SH-SY5Y (cell line): ENCODE data around the gene STX3.

Experiments used
- GATA2 ChIP-seq: IDR thresholded peaks from 2 replicates; pipeline ENCODE4 v1.6.1; 2011; ENCODE audit warnings: mild to moderate bottlenecking, low read depth, low read length
- GATA3 ChIP-seq: IDR thresholded peaks from 2 replicates; pipeline ENCODE4 v1.6.1; 2011; ENCODE audit warnings: low read depth, mild to moderate bottlenecking, low read length, moderate library complexity

DNA sequence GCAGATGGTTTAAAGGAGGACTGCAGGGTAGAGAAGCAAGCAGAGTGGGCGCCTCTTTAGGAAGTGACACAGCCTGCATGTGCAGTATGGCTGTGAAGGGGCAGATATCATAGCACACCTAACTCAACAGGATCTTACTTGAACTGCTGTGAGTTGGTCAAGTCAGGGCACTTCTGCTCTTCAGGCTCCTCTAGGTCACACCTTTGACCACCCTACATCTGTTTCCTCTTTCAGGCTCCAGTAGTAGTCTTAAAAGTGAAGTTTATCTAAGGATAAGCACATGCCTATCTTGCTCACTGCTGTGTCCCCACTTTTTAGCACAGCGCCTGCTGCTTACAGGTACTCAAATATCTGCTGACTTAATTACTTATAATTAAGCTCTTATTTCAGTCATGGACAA, 48.9 kb downstream of the STX3 start:
- TF ChIP-seq GATA2: no peak
- no peak for TF ChIP-seq GATA3
